Sigmoid colon (tissue), 4 donors: ENCODE measurements around the gene JAZF1.

ENCODE experiments used
- CTCF ChIP-seq, 4 experiments: fragments of 450-650 bp in 3 of 4; fragments of 200-600 bp in 1 of 4; IDR thresholded peaks; one replicate each; pipeline ENCODE4 v1.5.1; 2016 to 2019; ENCODE audit warnings: antibody characterized with exemption in 4 of 4, mild to moderate bottlenecking in 3 of 4, moderate library complexity in 2 of 4
- POLR2A ChIP-seq, 2 donors: fragments of 450-650 bp; IDR thresholded peaks; one replicate each; pipeline ENCODE4 v1.6.1; 2016; ENCODE audit warnings: antibody characterized with exemption in 2 of 2, mild to moderate bottlenecking in 2 of 2, moderate library complexity in 2 of 2
- POLR2AphosphoS5 ChIP-seq, 4 donors: sonication (generic); formaldehyde crosslinking; IDR thresholded peaks; one replicate each; pipeline ENCODE4 v1.6.1; 2017; ENCODE audit warnings: antibody characterized with exemption in 4 of 4

DNA sequence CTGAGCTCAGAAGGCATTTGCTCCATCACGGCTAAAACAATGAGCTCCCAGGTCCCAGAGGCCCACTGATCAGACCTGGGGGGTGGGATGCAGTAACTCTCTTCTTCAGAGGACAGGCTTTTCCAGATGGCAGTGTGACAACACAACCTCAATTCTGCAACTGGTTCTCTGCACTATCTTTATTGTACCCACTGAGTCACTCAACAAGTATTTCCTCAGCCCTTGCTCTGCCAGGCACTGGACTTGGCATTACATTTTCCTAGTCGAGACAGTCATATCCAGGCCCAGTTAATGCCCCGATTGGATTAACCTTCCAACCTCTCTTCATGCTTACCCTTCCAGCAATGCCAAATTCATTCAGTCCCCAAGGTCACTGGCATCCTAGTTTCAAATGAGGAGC lies 72.6 kb downstream of the JAZF1 start:
- TF ChIP-seq POLR2A (IDR thresholded peaks at IDR 0.05) = no peak
- no peak for TF ChIP-seq CTCF (IDR thresholded peaks at IDR 0.05)
- no peak for TF ChIP-seq POLR2AphosphoS5 (IDR thresholded peaks at IDR 0.05)
